Measurements from ENCODE around the gene CDK6.

- TF ChIP-seq ZNF384 (IDR thresholded peaks at IDR 0.05) (no peak), SP1 (IDR thresholded peaks at IDR 0.05) (no peak)
Measured at GRCh38 chr7:92811158-92811557, 25.2 kb downstream of the CDK6 start.
